Thoracic aorta (tissue), 2 donors: Measurements from ENCODE around the gene PTPRN2. TPM values are rescaled to one million over a fixed set of nuclear protein-coding genes. Genes with fewer than 3 reads are reported as not detected.

Source experiments
- ATAC-seq: fragments of 150-250 bp; one replicate; pipeline ENCODE4 v1.8.0; 2017; ENCODE audit warnings: low read depth; ENCODE audit not compliant: insufficient number of reproducible peaks, low FRiP score
- DNase-seq: peaks from one replicate; pipeline ENCODE4 v3.0.0-alpha.2; 2020; ENCODE audit warnings: low spot score
- H3K27ac ChIP-seq, 2 donors: fragments of 200-600 bp; sonication (generic); 1 replicate in 1 of 2; 2 replicates in 1 of 2; pipeline ENCODE4 v1.5.1; 2016; ENCODE audit warnings: mild to moderate bottlenecking in 2 of 2, moderate library complexity in 2 of 2
- H3K27me3 ChIP-seq: fragments of 200-600 bp; sonication (generic); replicated peaks from 2 replicates; pipeline ENCODE4 v1.6.0; 2016; ENCODE audit warnings: mild to moderate bottlenecking; ENCODE audit not compliant: insufficient read depth
- H3K36me3 ChIP-seq: fragments of 200-600 bp; sonication (generic); one replicate; pipeline ENCODE4 v1.5.1; 2016
- H3K4me1 ChIP-seq, 2 donors: fragments of 200-600 bp; sonication (generic); 1 replicate in 1 of 2; 2 replicates in 1 of 2; pipeline versions ENCODE4 v1.5.1 to v1.6.0; 2016; ENCODE audit warnings: low read depth in 2 of 2, mild to moderate bottlenecking in 1 of 2; ENCODE audit not compliant: control insufficient read depth in 1 of 2
- H3K4me3 ChIP-seq: fragments of 200-600 bp; sonication (generic); 2 replicates; pipeline ENCODE4 v1.5.1; 2016; ENCODE audit warnings: mild to moderate bottlenecking
- H3K9me3 ChIP-seq: fragments of 200-600 bp; sonication (generic); 2 replicates; pipeline ENCODE4 v1.5.1; 2016
- total RNA-seq, 2 donors: library from RNA; depleted of rRNA; stranded (reverse); fragments of >200 nt; gene quantifications; one replicate each; pipeline versions ENCODE4 v1.1.0 to v1.2.3, GENCODE V29; 2016
- TF ChIP-seq, protein P1 (sequence below): fragments of 200-600 bp; sonication (generic); IDR thresholded peaks from one replicate; pipeline ENCODE4 v1.5.1; 2019; ENCODE audit warnings: antibody characterized with exemption

The PTPRN2 gene
- total RNA-seq, 2 donors from 2014 or later: 2.2 to 3.1 TPM

DNA sequence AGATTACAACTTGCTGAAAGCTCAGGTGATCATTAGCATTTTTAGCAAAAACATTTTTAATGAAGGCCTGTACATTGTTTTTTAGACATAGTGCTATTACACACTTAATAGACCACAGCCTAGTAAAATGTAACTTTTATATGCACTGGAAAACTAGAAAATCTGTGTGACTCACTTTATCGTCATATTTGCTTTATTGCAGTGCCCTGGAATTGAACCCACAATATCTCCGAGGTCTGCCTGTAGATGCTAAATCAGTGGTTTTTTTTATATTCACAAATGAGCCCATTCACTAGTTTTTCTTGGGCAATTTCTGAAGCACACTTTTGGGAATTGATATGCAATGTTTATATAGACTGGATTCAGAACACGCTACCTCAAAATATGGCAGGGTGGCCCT, 105.1 kb downstream of the PTPRN2 start:
- Histone ChIP-seq H3K9me3 (no peaks in the 10 kb centered on the region), H3K27me3 (no peaks in the 10 kb centered on the region), H3K4me1 (no peaks in the 10 kb centered on the region), H3K36me3 (no peaks in the 10 kb centered on the region), H3K27ac (no peak overlapping the region), H3K4me3 (no peak overlapping the region)
- ATAC-seq (no peak), DNase-seq (no peak)
- TF ChIP-seq, protein P1, sequence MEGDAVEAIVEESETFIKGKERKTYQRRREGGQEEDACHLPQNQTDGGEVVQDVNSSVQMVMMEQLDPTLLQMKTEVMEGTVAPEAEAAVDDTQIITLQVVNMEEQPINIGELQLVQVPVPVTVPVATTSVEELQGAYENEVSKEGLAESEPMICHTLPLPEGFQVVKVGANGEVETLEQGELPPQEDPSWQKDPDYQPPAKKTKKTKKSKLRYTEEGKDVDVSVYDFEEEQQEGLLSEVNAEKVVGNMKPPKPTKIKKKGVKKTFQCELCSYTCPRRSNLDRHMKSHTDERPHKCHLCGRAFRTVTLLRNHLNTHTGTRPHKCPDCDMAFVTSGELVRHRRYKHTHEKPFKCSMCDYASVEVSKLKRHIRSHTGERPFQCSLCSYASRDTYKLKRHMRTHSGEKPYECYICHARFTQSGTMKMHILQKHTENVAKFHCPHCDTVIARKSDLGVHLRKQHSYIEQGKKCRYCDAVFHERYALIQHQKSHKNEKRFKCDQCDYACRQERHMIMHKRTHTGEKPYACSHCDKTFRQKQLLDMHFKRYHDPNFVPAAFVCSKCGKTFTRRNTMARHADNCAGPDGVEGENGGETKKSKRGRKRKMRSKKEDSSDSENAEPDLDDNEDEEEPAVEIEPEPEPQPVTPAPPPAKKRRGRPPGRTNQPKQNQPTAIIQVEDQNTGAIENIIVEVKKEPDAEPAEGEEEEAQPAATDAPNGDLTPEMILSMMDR: no peak

DNA sequence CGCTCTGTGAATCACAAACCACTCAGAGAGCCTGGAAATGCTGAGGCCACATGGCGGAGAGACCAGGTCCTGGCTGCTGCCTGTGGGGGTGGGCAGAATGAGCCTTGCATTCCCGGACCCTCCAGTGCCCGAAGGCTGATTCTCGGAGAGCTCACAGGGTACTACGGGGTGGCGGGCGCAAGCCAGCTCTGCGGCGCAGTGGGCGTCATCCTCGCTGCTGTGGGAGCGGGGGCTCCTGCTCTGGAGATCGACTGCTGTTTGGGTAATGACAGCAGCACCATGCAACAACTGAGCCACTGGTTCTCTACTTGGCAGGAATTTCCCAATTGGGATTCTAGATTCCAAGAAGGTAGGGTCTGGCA, 108.0 kb downstream of the PTPRN2 start:
- no peaks in the 10 kb centered on the region for H3K27me3 ChIP-seq
- no peak overlapping the region for H3K27ac ChIP-seq
- ATAC-seq: no peak
- TF ChIP-seq, protein P1: no peak
- no peaks in the 10 kb centered on the region for H3K4me1 ChIP-seq
- H3K9me3 ChIP-seq: no peaks in the 10 kb centered on the region
- DNase-seq: no peak
- no peaks in the 10 kb centered on the region for H3K36me3 ChIP-seq
- no peak overlapping the region for H3K4me3 ChIP-seq

DNA sequence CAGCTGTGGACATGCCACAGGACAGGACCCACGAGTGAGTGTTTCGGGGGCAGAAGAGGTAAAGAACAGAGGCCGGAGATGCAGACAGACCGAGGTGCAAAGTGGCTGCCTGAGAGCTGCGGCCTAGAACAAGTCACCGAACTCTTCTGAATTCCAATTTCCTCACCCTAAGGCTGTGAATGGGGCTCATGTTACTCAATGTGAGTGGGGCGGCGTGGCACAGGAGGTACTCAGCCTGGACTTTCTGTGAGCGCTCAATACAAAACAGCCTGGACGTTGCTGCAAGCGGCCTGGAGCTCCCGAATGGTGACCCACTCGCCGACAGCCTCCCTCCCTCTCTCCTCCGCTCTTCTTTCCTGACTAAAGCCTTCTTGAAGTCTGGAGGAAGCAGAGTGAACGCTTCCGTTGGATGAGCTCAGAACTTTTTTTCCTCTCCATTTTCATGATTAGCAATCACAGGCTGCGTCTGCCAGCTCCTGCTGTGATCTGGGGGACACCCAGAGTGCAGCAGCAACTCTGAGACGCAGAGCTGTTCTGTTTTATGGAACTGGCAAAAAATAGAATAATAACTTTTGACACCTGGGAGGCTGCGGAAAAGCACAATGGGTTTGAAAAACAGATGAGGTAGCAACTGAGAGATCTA, 108.5 kb downstream of the PTPRN2 start:
- Histone ChIP-seq H3K9me3 (no peaks in the 10 kb centered on the region), H3K27me3 (no peaks in the 10 kb centered on the region), H3K27ac (no peak overlapping the region), H3K4me1 (no peaks in the 10 kb centered on the region), H3K4me3 (no peak overlapping the region), H3K36me3 (no peaks in the 10 kb centered on the region)
- DNase-seq: no peak
- no peak for ATAC-seq
- TF ChIP-seq, protein P1: no peak

DNA sequence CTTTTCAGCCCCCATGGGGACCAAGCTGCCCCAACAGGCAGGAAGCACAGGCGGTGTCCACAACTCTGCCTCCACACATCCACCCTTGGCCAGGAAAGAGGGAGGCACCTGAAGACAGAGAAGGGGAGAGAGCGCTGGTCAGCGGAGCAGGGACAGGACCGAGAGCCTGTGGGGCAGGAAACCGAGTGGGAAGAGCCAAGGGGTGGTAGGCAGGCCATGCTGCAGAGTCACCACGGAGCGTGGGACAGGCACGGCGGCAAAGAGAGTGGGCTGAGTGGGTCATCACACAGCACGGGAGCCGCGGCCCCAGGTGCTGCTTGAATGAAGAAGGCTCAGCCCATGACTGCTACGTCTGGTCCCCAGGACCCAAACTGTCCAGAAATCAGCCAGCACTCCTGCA, 109.8 kb downstream of the PTPRN2 start:
- H3K4me1 ChIP-seq: no peaks in the 10 kb centered on the region
- H3K9me3 ChIP-seq: no peaks in the 10 kb centered on the region
- ATAC-seq: no peak
- no peak overlapping the region for H3K27ac ChIP-seq
- TF ChIP-seq, protein P1: no peak
- H3K36me3 ChIP-seq: no peaks in the 10 kb centered on the region
- no peaks in the 10 kb centered on the region for H3K27me3 ChIP-seq
- no peak overlapping the region for H3K4me3 ChIP-seq
- no peak for DNase-seq

DNA sequence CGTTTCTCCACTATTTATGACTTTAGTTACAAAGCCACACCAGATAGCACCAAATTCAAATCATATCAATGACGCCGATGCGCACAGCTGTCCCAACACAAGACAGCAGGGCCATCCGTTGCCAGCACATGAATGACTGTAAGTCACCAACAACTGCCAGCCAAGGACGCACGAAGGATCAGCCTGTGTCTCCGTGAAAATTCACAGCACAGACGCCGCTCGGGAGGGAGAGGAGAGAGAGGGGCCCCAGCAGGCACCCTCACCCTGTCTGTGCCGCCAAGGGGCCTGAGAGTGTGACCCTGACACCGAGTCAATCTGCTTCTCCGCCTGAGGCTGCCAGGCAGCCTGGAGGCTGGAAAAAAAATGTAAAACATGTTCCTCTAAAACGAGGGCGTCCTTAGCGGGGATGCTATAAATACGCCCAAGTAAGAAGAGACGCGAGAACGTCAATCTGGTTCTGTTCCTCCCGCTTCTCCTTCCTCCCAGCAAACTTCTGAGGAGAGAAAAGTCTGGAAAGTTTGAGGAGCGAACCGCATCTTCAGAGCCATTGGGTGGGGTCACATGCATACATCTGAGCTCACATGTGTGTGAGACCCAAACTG, 111.2 kb downstream of the PTPRN2 start:
- ATAC-seq (no peak), DNase-seq (no peak)
- Histone ChIP-seq H3K4me3 (no peak overlapping the region), H3K27ac (no peak overlapping the region), H3K4me1 (no peaks in the 10 kb centered on the region), H3K36me3 (no peaks in the 10 kb centered on the region), H3K27me3 (no peaks in the 10 kb centered on the region), H3K9me3 (no peaks in the 10 kb centered on the region)
- TF ChIP-seq, protein P1: no peak
